Measurements from ENCODE around the gene PLXNA4. TPM values are rescaled to one million over a fixed set of nuclear protein-coding genes. Genes with fewer than 3 reads are reported as not detected.
"Not testable (repeated sequence)": the region's sequence is repeated elsewhere in the genome, so short reads cannot be mapped to it uniquely, and the experiment has no call there.

PLXNA4 gene
- polyA plus RNA-seq, 1 experiment, result 0.22 TPM

- no peak overlapping the region for H3K4me3 ChIP-seq (ENCODE audit: low read depth, low read length)
- no peak for DNase-seq (ENCODE audit: low read depth)
- TF ChIP-seq CTCF (IDR thresholded peaks at IDR 0.05; ENCODE audit: insufficient read depth, low read depth, low read length), result no peak
- ChIA-PET CTCF (no interaction called here), POLR2A (no interaction called here)
- no peaks in the 10 kb centered on the region for H3K27me3 ChIP-seq (ENCODE audit: control insufficient read depth, insufficient read depth, low read length)
- no peaks in the 10 kb centered on the region for H3K36me3 ChIP-seq (ENCODE audit: control insufficient read depth, insufficient read depth, low read length)
Measured at GRCh38 chr7:132169730-132170129, 406.5 kb downstream of the PLXNA4 start.

GRCh38 chr7:132168239-132168638 lies 408.0 kb downstream of the PLXNA4 start:
- POLR2A ChIA-PET, result no interaction called here
- Histone ChIP-seq H3K4me3 (ENCODE audit: low read depth, low read length) (no peak overlapping the region), H3K27me3 (ENCODE audit: control insufficient read depth, insufficient read depth, low read length) (no peaks in the 10 kb centered on the region), H3K36me3 (ENCODE audit: control insufficient read depth, insufficient read depth, low read length) (no peaks in the 10 kb centered on the region)
- TF ChIP-seq CTCF (IDR thresholded peaks at IDR 0.05; ENCODE audit: insufficient read depth, low read depth, low read length), result no peak
- CTCF ChIA-PET, result interaction anchor here (1.0 kb wide), 1 partner anchor 10 kb away, joined by 3 read pairs; no protein-coding TSS in a partner anchor
- DNase-seq (ENCODE audit: low read depth), result no peak

GRCh38 chr7:132165695-132166094 lies 410.6 kb downstream of the PLXNA4 start:
- H3K36me3 ChIP-seq (ENCODE audit: control insufficient read depth, insufficient read depth, low read length); H3K27me3 ChIP-seq (ENCODE audit: control insufficient read depth, insufficient read depth, low read length); DNase-seq (ENCODE audit: low read depth); POLR2A ChIA-PET; H3K4me3 ChIP-seq (ENCODE audit: low read depth, low read length): not testable (repeated sequence)
- CTCF ChIA-PET, result interaction anchor here (0.6 to 1.5 kb wide), 2 partner anchors 9 to 15 kb away, joined by 3 read pairs; no protein-coding TSS in a partner anchor

- Histone ChIP-seq H3K4me3 (ENCODE audit: low read depth, low read length) (no peak overlapping the region), H3K36me3 (ENCODE audit: control insufficient read depth, insufficient read depth, low read length) (no peaks in the 10 kb centered on the region), H3K27me3 (ENCODE audit: control insufficient read depth, insufficient read depth, low read length) (peaks cover 4% of the 10 kb centered on the region)
- no peak for TF ChIP-seq CTCF (IDR thresholded peaks at IDR 0.05; ENCODE audit: insufficient read depth, low read depth, low read length)
- CTCF ChIA-PET, result interaction anchor here (1.5 kb wide), 1 partner anchor 16 kb away, joined by 3 read pairs; no protein-coding TSS in a partner anchor
- POLR2A ChIA-PET, result no interaction called here
- DNase-seq (ENCODE audit: low read depth), result no peak
Measured at GRCh38 chr7:132164558-132165125, 411.6 kb downstream of the PLXNA4 start.

- Histone ChIP-seq H3K27me3 (ENCODE audit: control insufficient read depth, insufficient read depth, low read length) (peaks cover 4% of the 10 kb centered on the region), H3K36me3 (ENCODE audit: control insufficient read depth, insufficient read depth, low read length) (no peaks in the 10 kb centered on the region), H3K4me3 (ENCODE audit: low read depth, low read length) (no peak overlapping the region)
- no peak for TF ChIP-seq CTCF (IDR thresholded peaks at IDR 0.05; ENCODE audit: insufficient read depth, low read depth, low read length)
- ChIA-PET CTCF (no interaction called here), POLR2A (no interaction called here)
- DNase-seq (ENCODE audit: low read depth), result no peak
Measured at GRCh38 chr7:132162556-132163144, 413.6 kb downstream of the PLXNA4 start.

GRCh38 chr7:132161976-132162375 lies 414.3 kb downstream of the PLXNA4 start:
- Histone ChIP-seq H3K4me3 (ENCODE audit: low read depth, low read length) (no peak overlapping the region), H3K36me3 (ENCODE audit: control insufficient read depth, insufficient read depth, low read length) (no peaks in the 10 kb centered on the region), H3K27me3 (ENCODE audit: control insufficient read depth, insufficient read depth, low read length) (peaks cover 4% of the 10 kb centered on the region)
- no peak for DNase-seq (ENCODE audit: low read depth)
- no peak for TF ChIP-seq CTCF (IDR thresholded peaks at IDR 0.05; ENCODE audit: insufficient read depth, low read depth, low read length)
- ChIA-PET CTCF (no interaction called here), POLR2A (no interaction called here)
